Sciatic nerve (tissue), 2 donors: ENCODE measurements around the gene RCSD1. TPM values are rescaled to one million over a fixed set of nuclear protein-coding genes. Genes with fewer than 3 reads are reported as not detected.

Experiments
- ATAC-seq: fragments of 200-7000 bp; cut with Tn5 transposase; one replicate; pipeline ENCODE4 v1.9.1; 2020; ENCODE audit warnings: mild to moderate bottlenecking, moderate library complexity
- DNase-seq: peaks from one replicate; pipeline ENCODE4 v3.0.0-alpha.2; 2020; ENCODE audit warnings: low spot score
- intact Hi-C: fragments of 100-400 bp; cut with DNase I; formaldehyde crosslinking; loops from one replicate; pipeline ENCODE4 v1.14.2; 2022
- total RNA-seq: library from RNA; stranded (reverse); fragmentation: NEBNext Ultra II Directional; extraction: Animal tissue kit (Norgen Biotek cat#: 25700); gene quantifications from one replicate; pipeline ENCODE4 v1.2.1, GENCODE V29; 2021
- donor health status: DM: no; HTN: no; CAD: no.
- donor health status: DM: no; HTN: no; CAD: no.

RCSD1 gene
- total RNA-seq, 1 donor from 2014 or later, result 12.2 TPM

DNA sequence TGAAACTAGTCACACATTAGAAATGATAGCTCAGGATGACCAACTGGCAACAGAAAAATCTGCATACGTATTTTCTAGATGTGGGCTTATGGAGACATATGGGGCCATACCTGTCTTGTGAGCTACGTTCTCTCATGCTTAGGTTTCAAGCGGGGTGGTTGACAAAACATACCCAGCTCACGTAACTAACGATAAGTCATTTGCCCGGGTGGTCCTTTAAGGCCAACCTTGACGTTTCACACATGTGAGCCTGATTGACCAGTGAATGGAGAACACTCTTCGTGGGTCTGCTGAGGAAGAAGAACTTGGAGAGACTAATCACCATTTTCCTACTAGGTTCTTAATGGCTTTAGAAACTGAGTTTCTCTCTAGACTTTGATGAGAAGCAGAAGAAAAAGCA, 13.5 kb upstream of the RCSD1 start:
- ATAC-seq (no peak), DNase-seq (no peak)
- intact Hi-C loops, result no loop called here

DNA sequence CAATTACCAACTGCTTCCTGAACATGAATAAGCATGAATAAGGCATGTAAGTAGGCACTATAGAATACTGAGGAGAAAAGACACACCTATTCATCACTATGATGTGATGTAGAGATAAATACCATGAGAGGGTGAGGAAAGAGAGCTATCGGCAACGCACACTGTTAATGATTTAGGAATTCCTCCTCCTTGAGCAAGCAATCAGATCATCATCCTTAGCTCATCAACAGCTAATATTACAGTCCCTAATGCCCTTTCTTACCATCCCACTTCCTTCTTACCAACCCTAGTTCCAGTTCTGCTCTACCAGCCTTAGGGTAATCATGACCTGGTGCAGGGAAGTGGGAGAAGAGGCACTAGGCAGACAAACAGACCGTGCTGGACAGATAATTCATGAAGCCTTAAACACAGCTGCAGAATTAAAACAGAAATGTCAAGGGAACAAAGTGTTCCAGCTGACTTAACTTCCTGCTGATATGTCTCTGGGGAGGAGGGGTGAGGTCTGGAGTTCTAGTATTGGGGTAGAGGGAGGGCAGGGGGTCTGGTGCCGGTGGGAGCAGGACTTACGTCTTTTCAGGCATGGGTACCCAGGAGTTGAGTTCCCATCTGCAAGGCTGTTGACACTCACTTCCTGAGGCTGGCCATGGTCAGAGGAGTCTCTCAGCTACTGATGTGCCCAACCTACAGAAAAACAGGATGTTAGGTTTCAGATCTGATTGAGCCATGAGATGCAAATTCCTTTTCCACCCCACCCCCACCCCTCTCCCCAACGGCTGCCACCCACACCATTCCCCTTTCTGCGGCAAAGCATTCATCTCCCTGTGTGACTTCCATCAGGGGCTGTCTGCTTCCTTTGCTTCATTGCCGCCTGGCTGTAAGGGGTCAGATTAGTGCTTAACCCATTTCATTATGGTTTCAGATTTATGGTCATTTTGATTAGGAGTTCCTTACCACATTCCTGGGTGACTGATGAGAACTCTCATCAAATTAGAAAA, 12.6 kb upstream of the RCSD1 start:
- DNase-seq (no peak), ATAC-seq (peak; percentile 88)
- intact Hi-C loops, result no loop called here

DNA sequence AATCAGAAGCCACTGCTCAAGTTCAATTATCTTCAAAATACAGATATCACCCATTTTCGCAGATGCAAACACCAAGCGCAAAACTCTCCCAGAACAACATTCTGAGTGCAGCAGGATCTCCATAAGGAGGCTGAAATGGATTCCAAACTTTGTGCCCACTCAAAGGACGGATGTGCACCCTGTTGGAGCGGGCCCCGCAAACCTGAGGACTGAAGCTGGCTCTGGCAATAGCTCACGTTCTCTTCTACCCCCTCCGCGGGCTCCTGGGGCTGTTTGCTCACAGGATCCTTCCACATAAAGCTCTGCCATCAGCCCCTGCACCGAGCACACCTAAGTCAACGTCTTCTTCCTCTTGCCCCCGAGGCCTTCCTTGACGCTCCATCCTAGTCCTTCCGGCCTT, 11.7 kb upstream of the RCSD1 start:
- ATAC-seq, result no peak
- intact Hi-C loops, result no loop called here
- DNase-seq, result no peak

DNA sequence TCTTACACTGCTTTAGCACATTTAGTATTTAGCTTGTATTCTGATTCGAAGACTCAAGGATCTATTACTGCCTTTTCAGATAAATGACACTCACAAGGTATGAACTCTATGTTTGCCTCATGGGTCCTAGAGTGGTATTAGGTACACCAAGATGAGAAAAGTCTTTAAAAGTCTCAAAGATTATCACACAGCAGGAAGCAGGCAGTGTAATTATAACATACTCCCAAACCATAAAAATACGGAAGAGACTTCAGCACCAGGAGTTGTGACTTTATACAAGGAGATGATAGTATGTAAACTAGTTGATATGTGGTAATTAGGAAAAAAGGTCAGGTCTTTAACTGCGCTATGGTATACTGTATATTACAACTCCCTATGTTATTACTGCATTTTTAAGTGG, 11.2 kb upstream of the RCSD1 start:
- intact Hi-C loops, result no loop called here
- DNase-seq (no peak), ATAC-seq (no peak)

DNA sequence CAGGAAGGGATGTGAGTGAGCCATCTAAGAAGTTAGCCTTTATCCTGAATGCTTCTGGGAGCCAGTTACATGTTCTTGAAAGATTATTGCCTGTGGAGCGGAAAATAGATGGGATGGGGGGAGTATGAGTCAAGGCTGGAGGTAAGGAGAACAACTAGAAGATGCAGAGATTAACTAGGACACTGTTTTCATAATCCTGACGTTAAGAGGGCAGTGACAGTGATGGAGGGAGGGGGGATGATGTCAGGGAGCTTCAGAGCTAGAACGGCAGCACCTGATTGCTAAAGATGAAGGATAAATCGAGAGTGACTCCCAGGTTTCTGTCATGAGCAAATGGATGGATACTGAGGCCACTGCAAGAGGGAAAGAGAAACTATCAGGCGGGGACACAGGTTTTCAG, 10.0 kb upstream of the RCSD1 start:
- DNase-seq (no peak), ATAC-seq (no peak)
- intact Hi-C loops, result no loop called here

DNA sequence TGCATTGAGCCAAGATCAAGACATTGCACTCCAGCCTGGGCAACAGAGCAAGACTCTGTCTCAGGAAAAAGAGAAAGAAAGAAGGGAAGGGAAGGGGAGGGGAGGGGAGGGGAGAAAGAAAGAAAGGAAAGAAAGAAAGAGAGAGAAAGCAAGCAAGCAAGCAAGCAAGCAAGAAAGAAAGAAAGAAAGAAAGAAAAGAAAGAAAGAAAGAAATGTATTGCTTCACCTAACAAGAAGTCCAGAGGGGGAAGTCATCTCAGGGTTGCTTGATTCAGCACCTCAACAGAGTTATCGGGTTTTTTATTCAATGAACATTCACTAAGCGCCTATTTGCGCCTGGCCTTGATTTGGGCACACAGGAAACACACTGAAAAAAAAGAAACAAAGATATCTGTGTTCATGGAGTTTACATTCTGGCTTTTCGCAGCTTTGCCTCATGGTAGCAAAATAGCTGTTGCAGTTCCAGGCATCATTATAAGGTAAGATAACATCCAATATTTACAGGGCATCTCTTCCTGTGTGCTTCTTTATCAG, 8.2 kb upstream of the RCSD1 start:
- intact Hi-C loops, result no loop called here
- no peak for ATAC-seq
- no peak for DNase-seq

DNA sequence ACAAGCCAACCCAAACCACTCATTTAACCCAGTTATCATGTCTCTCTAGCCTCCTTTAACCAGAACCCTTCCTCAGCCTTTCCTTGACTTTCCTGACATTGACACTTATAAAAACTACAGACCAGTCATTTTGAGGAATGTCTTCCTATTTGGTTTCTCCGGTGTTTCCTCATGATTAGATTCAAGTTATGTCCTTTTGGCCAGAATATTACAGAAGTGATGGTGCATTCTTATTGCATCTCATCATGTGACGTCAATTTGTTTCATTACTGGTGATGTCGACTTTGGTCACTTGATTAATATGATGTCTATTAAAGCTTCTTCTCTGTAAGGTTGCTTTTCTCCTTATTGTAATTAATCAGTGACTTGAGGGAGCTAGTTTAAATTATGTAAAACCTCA, 6.1 kb upstream of the RCSD1 start:
- intact Hi-C loops, result no loop called here
- ATAC-seq, result no peak
- DNase-seq, result no peak

DNA sequence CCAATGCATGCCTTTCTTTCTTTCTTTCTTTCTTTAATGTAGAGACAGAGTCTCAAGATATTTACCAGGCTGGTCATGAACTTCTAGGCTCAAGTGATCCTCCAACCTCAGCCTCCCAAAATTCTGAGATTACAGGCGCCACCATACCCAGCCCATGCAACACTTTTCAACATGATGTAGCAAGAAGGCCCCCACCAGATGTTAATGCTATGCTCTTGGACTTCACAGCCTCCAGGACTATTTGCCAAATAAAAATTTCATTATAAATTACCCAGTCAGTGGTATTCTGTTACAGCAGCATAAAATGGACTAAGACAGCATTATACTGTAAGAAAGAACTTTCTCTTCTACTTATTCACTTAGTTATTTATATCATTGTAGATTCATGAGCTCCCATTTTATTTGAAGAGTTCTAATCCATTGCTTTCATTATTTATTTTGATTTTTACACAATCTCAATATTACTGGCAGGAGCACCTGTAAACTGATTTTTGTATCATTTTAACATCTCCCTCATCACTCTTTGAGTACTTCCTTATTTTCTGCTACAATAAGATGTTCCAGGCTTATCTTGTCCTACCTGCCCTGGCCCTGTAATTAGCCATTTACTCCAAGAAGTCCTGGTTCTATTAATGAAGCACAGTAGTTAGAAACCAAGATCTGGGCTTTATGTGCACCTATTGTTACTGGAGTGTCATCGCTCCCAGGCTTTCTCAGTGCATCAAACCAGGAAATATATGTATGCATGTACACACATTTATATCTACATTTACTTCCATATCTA, 4.8 kb upstream of the RCSD1 start:
- intact Hi-C loops, result no loop called here
- ATAC-seq (no peak), DNase-seq (no peak)

DNA sequence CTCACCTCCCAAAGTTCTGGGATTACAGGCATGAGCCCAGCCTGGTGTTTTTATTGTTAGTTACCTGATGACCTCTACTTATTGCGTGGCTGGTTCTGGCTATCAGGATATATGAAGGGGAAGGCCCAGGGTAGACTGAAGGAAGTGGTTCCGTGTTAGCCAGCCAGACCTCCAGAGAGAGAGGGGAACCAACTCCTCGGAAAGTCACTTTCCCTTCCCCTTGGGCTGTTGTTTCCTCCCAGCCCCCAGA, 2.5 kb upstream of the RCSD1 start:
- intact Hi-C loops, result no loop called here
- DNase-seq (no peak), ATAC-seq (peak; percentile 42)

DNA sequence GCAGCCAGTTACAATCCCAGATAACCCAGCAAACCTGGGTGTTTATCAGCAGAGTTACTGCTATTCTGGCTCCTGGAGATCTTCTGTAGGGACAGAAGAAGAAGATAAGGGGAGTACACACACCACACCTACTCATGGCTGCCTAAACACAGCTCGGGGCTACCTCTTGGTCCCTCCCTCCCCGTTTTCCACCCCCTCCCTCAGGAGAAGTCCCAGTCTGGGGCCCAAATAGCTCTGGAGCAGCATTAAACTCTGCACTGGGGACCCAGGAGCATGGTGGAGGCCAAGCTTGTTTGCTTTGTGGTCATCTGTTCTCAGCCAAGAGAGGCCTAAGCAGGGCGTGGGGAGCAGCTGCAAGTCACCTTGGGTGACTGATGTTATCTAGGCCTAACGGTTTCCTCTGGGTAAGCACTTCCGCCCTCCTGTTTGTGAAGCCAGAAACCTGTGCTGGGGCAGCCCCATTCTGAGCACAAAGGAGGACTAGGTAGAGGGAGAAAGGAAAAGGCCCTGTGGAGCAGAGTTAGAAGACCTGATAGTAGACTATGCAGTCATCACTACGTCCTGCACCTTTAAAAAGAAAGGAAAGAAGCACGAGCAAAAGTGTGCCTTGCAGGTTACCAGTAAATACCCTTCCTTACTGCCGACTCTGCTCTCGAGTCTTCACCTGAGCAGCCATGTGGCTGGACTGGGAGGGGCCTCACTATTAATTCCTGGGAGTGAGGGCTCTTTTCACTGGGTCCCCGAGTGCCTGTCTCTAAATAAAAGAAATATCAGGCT, 2.0 kb upstream of the RCSD1 start:
- no peak for DNase-seq
- intact Hi-C loops, result no loop called here
- ATAC-seq, result peak; percentile 8

DNA sequence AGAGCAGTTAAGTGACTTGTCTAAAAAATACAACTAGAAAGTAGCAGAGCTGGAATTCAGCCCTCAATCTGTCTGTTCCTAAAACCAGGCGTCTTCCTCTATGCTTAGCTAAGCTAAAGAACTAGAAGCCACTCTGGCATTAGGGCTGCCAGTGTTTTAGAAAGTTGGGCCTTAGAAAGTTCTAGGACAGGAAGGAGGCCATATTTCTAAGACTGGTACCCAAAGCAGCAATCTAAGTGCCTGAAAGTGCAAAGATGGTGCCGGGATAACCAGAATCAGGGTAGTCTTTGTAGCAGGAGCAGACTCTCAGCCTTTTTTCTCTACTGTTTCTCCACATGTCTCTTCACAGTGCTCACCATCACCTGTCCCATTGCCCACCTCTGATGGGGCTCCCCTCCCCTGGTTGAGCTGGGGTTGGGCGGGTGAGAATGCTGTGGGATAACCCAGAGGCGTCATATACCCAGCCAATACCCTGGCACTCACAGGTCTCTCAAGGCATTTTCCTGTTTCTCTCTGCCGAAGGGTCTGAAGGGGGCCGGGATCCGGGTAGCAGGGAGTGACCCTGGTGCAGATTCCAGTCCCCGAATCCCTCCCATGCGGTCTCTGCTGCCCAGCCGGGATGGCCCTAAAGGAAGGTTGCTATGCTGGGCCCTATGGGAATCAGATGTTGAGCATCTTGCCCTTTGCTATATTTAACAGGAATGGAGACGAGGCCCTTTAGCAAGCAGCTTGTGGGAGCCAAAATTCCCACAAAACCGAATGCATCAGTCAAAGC, 1.1 kb upstream of the RCSD1 start:
- ATAC-seq, result no peak

DNA sequence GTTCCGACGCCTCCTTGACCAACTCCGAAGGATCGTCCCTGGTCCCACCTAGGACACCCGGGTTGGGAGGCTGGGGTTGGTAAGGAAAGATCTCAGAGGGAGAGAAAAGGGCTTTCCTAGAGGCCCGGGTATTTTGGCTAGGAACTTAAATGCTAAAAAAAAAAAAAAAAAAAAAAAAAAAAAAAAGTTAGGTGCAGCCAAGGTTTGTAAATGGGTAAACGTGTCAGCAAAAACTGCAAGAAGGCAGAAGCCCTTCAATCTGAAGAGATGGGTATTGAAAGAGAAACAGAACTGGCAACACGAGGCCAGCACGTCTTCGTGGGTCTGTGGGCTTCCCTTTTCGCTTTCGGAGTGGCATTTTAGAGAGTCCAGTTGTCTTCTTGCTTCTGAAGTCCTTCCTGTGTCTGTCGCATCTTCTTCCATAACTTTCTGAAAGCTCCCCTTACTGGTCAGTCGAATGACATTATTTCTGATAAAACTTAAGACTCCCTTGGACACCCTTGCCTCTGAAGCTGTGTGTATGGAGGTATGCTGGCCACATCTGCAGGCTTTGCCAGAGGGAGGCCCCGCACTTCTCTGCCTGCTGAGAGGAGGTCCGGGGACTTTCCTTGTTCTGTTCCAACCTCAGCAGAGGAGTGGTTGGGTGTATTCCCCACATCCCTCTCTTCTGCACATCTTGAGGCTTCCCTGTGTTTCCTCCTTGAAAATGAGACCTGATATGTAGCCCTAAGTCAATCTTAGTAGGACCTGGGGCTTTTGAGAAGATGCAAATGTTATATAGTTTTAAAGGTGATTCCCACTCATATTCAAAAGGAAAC, 745 bp downstream of the RCSD1 start:
- DNase-seq, result no peak
- peak; percentile 25 for ATAC-seq
- intact Hi-C loops, result no loop called here

More for the DNA sequence above, 1.1 kb upstream of the RCSD1 start:
- intact Hi-C loops, result no loop called here
- DNase-seq, result no peak

DNA sequence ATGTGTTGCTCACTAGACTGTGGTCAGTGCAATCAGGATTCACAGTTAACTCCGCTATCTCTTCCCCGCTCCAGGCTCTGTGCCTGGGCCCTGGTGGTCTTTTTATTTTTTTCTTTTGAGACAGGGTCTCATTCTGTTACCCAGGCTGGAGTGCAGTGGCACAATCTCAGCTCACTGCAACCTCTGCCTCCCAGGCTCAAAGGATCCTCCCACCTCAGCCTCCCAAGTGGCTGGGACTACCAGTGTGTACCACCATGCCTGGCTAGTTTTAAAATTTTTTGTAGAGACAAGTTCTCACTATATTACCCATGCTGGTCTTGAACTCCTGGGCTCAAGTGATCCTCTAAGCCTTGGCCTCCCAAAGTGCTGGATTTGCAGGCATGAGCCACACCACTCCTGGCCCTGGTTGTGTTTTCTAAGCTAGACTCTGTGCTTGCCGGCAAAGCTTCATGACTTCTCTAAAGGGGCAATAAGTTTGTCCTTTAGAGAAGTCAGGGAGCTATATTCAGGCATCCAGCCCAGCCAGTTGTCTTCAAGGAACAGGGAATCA, 1.4 kb downstream of the RCSD1 start:
- intact Hi-C loops, result no loop called here
- DNase-seq, result no peak
- ATAC-seq, result no peak

DNA sequence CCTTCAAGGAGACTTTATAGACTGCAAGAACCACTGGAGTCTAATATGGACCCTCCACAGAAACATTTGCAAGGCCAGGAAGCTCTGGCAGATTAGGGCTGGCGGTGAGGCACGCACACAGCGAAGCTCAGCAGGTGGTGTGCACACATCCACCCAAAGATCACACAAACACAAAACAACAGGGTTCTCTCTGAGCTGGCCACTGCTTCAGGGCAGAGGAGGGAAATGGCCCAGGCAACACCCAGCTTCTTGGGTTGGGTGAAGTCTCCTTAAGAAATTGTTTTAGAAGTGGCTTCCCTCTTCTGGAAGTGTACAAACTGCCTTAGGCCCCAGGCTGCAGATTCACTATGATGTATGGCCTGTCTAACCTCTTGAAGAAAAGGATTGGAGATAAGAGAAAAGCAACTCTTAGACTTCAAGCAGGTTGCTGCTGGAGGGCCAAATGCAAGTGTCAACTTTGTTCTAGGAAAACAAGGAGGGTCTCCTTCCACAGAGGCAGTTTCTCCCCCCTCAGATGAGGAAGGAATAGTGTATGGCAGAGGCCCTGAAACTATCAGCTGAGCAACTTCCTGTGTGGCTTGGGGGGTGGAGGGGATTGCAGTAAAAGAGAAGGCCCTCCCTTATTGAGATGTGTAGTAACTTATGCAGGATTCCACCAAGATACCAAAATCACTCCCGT, 2.0 kb downstream of the RCSD1 start:
- intact Hi-C loops, result no loop called here
- no peak for ATAC-seq
- DNase-seq, result no peak

DNA sequence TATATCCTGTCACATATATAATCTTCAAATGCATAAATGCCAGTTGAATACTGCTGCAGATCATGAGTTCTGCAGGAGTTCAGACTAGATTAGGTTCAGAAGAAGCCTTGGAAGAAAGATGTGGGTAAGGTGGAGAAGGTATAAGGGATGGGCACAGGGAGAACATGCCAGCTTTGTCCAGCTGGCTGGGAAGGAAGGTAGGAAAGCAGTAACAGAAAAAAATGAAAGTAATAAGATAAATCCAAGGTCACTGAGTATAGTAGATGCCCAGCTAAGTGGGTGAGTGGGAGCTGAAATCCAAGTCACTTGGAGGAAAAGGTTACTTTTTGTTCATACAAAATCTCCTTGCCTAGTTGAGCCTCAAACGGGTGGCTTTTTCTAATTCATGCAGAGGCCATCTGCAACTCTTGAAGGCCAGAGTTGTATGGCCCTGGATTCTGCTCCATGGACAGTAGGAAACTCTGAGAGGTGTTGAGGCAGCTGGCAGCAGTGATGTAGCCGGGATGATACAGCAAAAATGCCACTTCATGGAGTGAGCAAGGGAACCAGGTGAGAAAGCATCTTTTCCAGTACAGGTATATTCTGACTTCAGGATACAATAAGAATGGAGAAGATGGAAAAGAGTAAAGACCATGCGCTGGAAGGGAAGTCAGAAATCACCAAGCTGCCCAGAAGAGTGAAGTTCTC, 3.4 kb downstream of the RCSD1 start:
- ATAC-seq, result no peak
- DNase-seq, result no peak
- intact Hi-C loops, result no loop called here

DNA sequence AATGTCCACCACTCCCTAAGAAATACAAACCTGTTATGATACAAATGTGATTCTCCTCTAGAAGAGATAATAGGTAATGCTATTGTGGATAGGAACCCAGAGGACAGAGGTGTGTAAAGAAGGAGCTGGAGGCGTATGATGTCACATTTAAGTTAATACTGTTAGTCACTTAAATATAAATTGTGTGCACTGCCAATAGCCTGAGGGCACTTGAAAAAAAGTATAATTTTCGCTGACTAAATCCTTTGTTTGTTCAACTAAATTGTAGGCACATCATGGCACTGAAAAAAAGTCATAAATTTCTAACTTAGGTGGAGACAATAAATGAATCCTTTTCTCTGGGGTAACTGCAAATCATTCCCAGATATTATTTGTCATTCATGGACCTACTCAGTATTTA, 4.4 kb downstream of the RCSD1 start:
- intact Hi-C loops, result no loop called here
- DNase-seq, result no peak
- ATAC-seq, result no peak
